Bronchial epithelial cell (primary cell): Measurements from ENCODE around the gene CDH20. TPM values are rescaled to one million over a fixed set of nuclear protein-coding genes. Genes with fewer than 3 reads are reported as not detected.
A peak's percentile ranks its signal among the peaks of the same experiment; 100 is the strongest.

ENCODE experiments used
- DNase-seq: peaks from one replicate; pipeline ENCODE4 v3.0.0-alpha.2; 2010; ENCODE audit warnings: low read depth
- FAIRE-seq: peaks from 2 replicates; lab custom pipeline; 2011; peaks lifted over from hg19 to GRCh38; lab: Jason Lieb, UNC
- H3K27me3 ChIP-seq: 2 replicates; pipeline ENCODE4 v1.5.1; 2011; ENCODE audit warnings: low read length; ENCODE audit not compliant: control insufficient read depth, insufficient read depth
- H3K36me3 ChIP-seq: 2 replicates; pipeline ENCODE4 v1.5.1; 2011; ENCODE audit warnings: low read length; ENCODE audit not compliant: control insufficient read depth, insufficient read depth
- H3K4me3 ChIP-seq: 2 replicates; pipeline ENCODE4 v1.5.1; 2011; ENCODE audit warnings: mild to moderate bottlenecking, low read depth, low read length, control low read depth
- CTCF ChIP-seq: IDR thresholded peaks from 2 replicates; pipeline ENCODE4 v1.5.1; 2011; ENCODE audit warnings: mild to moderate bottlenecking, moderate library complexity, low read length, control low read depth, inconsistent platforms; ENCODE audit not compliant: insufficient read depth, severe bottlenecking
- total RNA-seq: library from RNA; depleted of rRNA; stranded (reverse); fragments of >200 nt; gene quantifications from 2 replicates; pipeline ENCODE4 v1.2.1, GENCODE V29; 2014

Gene CDH20
- total RNA-seq, 1 donor from 2014 or later: not detected

- no peaks in the 10 kb centered on the region for H3K36me3 ChIP-seq
- H3K27me3 ChIP-seq: no peaks in the 10 kb centered on the region
- no peak for TF ChIP-seq CTCF
- FAIRE-seq (no peak), DNase-seq (peak; percentile 43)
- H3K4me3 ChIP-seq: no peak overlapping the region
Observed at GRCh38 chr18:61323951-61324350, 9.3 kb upstream of the CDH20 start.

DNA sequence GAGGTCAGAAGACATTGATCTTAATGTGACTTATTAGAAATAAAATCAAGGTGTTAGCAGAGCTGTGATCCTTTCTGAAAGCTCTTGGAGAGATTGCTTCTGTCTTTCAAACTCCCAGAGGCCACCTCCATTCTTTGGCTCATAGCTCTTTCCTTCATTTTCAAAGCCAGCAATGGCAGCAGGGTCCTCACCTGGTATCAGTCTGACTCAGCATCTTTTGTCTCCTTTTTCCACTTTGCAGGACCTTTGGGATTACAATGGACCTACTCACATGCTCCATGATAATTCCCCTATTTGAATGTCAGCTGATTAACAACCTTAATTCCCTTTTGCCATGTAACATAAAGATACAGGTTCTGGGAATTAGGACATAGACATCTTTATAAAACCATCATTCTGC lies 6.8 kb upstream of the CDH20 start:
- Histone ChIP-seq H3K4me3 (no peak overlapping the region), H3K36me3 (no peaks in the 10 kb centered on the region), H3K27me3 (no peaks in the 10 kb centered on the region)
- DNase-seq: no peak
- FAIRE-seq: no peak
- TF ChIP-seq CTCF: no peak

- no peak for FAIRE-seq
- no peak for TF ChIP-seq CTCF
- H3K4me3 ChIP-seq: no peak overlapping the region
- no peaks in the 10 kb centered on the region for H3K36me3 ChIP-seq
- H3K27me3 ChIP-seq: peaks cover 5% of the 10 kb centered on the region
- no peak for DNase-seq
Observed at GRCh38 chr18:61329398-61329797, 3.8 kb upstream of the CDH20 start.

DNA sequence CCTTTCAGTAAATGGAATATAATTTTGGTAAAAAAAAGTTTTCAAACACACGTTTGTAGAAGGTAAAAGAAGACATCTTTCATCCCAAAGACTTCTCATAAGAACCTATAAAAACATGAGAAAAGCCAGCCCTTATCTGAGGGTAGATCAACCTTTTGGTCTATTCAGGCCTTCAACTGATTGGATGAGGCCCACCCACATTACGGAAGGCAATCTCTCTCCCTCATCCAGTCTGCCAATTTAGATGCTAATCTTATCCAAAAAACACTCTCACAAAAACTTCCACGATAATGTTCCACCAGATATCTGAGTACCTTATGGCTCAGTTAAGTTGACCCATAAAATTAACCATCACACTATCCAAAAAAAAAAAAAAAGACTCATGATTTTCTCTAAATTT lies 2.2 kb upstream of the CDH20 start:
- DNase-seq (no peak), FAIRE-seq (no peak)
- TF ChIP-seq CTCF: no peak
- Histone ChIP-seq H3K27me3 (peaks cover 9% of the 10 kb centered on the region), H3K36me3 (no peaks in the 10 kb centered on the region), H3K4me3 (no peak overlapping the region)

DNA sequence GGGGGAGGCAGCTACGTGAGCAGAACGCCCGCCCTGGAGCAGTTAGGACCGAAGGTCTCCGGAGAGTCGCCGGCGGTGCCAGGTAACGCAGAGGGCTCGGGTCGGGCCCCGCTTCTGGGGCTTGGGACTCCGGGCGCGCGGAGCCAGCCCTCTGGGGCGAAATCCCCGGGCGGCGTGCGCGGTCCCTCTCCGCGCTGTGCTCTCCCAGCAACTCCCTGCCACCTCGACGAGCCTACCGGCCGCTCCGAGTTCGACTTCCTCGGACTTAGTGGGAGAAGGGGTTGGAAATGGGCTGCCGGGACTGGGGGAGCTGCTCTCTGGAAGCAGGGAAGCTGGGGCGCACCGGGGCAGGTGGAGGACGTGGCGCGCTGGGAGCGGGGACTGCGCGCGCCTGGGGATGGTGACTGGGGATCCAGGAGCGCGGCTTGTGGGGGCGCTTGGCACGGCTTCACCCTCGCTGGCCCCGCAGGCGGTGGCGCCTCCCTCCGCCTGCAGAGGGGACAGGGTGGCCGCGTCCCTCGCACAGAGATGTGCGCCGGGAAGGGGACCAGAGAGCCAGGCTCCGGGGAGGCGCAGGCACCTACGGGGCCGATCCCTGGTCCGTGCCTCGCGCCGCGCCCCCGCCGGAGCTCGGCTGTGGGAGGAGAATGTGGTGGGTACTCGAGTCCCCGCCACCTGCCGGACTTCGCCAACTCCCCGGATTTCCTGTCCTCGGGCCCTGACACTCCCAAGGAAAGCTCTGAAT lies 688 bp downstream of the CDH20 start:
- no peak for DNase-seq
- H3K4me3 ChIP-seq: no peak overlapping the region
- no peak for FAIRE-seq
- peaks cover 10% of the 10 kb centered on the region for H3K27me3 ChIP-seq
- no peaks in the 10 kb centered on the region for H3K36me3 ChIP-seq
- TF ChIP-seq CTCF: no peak

- Histone ChIP-seq H3K4me3 (no peak overlapping the region), H3K27me3 (peaks cover 10% of the 10 kb centered on the region), H3K36me3 (no peaks in the 10 kb centered on the region)
- DNase-seq: no peak
- no peak for FAIRE-seq
- TF ChIP-seq CTCF: no peak
Observed at GRCh38 chr18:61334491-61334850, 1.2 kb downstream of the CDH20 start.
